HepG2 (cell line): ENCODE data around the gene ZNF446. TPM values are rescaled to one million over a fixed set of nuclear protein-coding genes. Genes with fewer than 3 reads are reported as not detected.

ENCODE experiments used
- FOSL1 ChIP-seq: sonication (generic); formaldehyde crosslinking; IDR thresholded peaks from 2 replicates; pipeline ENCODE4 v1.9.0; 2021; ENCODE audit warnings: missing genetic modification reagents, borderline replicate concordance
- GPN1 ChIP-seq: sonication (generic); formaldehyde crosslinking; IDR thresholded peaks from 2 replicates; pipeline ENCODE4 v1.5.1; 2020; ENCODE audit warnings: missing genetic modification reagents, borderline replicate concordance
- KDM5B ChIP-seq: sonication (generic); formaldehyde crosslinking; IDR thresholded peaks from 2 replicates; pipeline ENCODE4 v1.4.0; 2020; ENCODE audit warnings: missing genetic modification reagents, mild to moderate bottlenecking, borderline replicate concordance
- MXD4 ChIP-seq: IDR thresholded peaks from 2 replicates; pipeline ENCODE4 v1.6.1; 2016; ENCODE audit warnings: mild to moderate bottlenecking, missing biosample characterization, missing genetic modification reagents
- NCOA2 ChIP-seq: sonication (generic); formaldehyde crosslinking; IDR thresholded peaks from 2 replicates; pipeline ENCODE4 v1.8.0; 2022; ENCODE audit warnings: inconsistent platforms
- NFATC3 ChIP-seq: sonication (generic); formaldehyde crosslinking; IDR thresholded peaks from 2 replicates; pipeline ENCODE4 v1.5.1; 2020; ENCODE audit warnings: mild to moderate bottlenecking, missing genetic modification reagents
- PLRG1 ChIP-seq: fragments of 450-650 bp; conservative IDR thresholded peaks from 2 replicates; pipeline ENCODE4 v1.6.1; 2016
- RARA ChIP-seq: IDR thresholded peaks from 2 replicates; pipeline ENCODE4 v1.6.1; 2016; ENCODE audit warnings: missing genetic modification reagents, missing compliant biosample characterization
- SRF ChIP-seq: IDR thresholded peaks from 2 replicates; pipeline ENCODE4 v1.6.1; 2011; ENCODE audit warnings: mild to moderate bottlenecking, low read depth, low read length, moderate library complexity
- TEAD3 ChIP-seq: optimal IDR thresholded peaks from 2 replicates; pipeline ENCODE3; 2016; ENCODE audit warnings: borderline replicate concordance
- ZC3H13 ChIP-seq: sonication (generic); formaldehyde crosslinking; IDR thresholded peaks from 2 replicates; pipeline ENCODE4 v1.8.1; 2023; ENCODE audit warnings: mild to moderate bottlenecking, missing genetic modification reagents, moderate library complexity
- ZFAT ChIP-seq: sonication (generic); formaldehyde crosslinking; conservative IDR thresholded peaks from 2 replicates; pipeline ENCODE4 v1.8.1; 2023; ENCODE audit warnings: missing genetic modification reagents, inconsistent platforms
- ZNF235 ChIP-seq: sonication (generic); formaldehyde crosslinking; IDR thresholded peaks from 2 replicates; pipeline ENCODE4 v1.8.1; 2023; ENCODE audit warnings: mild to moderate bottlenecking, missing genetic modification reagents, borderline replicate concordance
- ZNF260 ChIP-seq: sonication (generic); formaldehyde crosslinking; IDR thresholded peaks from 2 replicates; pipeline ENCODE4 v1.4.0; 2020; ENCODE audit warnings: missing genetic modification reagents, low read depth, mild to moderate bottlenecking, borderline replicate concordance
- ZNF3 ChIP-seq: IDR thresholded peaks from 2 replicates; pipeline ENCODE4 v1.7.0; 2017; ENCODE audit warnings: inconsistent platforms
- ZNF33A ChIP-seq: sonication (generic); formaldehyde crosslinking; IDR thresholded peaks from 2 replicates; pipeline ENCODE4 v1.5.1; 2020; ENCODE audit warnings: missing genetic modification reagents, mild to moderate bottlenecking, moderate library complexity, borderline replicate concordance
- ZNF451 ChIP-seq: sonication (generic); formaldehyde crosslinking; IDR thresholded peaks from 2 replicates; pipeline ENCODE4 v1.5.0; 2020; ENCODE audit warnings: mild to moderate bottlenecking, missing genetic modification reagents
- polyA plus RNA-seq, 8 experiments: library from polyadenylated mRNA; depleted of rRNA in 3 of 8; stranded (reverse) in 7 of 8; unstranded in 1 of 8; fragments of >200 nt; fragmentation: Illumina TruSeq in 4 of 8; extraction: Trizol in 4 of 8; gene quantifications; 2 replicates each; pipeline versions ENCODE4 v1.2.1 to v1.2.3, GENCODE V29; 2011 to 2016; ENCODE audit warnings: low read depth in 4 of 8, missing spikeins in 1 of 8, mixed read lengths in 1 of 8; ENCODE audit not compliant: insufficient read depth in 1 of 8
- total RNA-seq, 5 experiments: library from RNA; depleted of rRNA; stranded (reverse); fragments of >200 nt; fragmentation: Illumina TruSeq; extraction: Trizol; gene quantifications; 2 replicates each; pipeline ENCODE4 v1.2.3, GENCODE V29; 2016; ENCODE audit warnings: low read depth in 1 of 5
- TF ChIP-seq, protein P1 (sequence below): conservative IDR thresholded peaks from 2 replicates; pipeline ENCODE4 v1.6.1; 2018; ENCODE audit warnings: missing genetic modification reagents
- TF ChIP-seq, protein P2 (sequence below): sonication (generic); formaldehyde crosslinking; IDR thresholded peaks from 2 replicates; pipeline ENCODE4 v1.5.0; 2020; ENCODE audit warnings: missing genetic modification reagents
- TF ChIP-seq, protein P3 (sequence below): sonication (generic); formaldehyde crosslinking; IDR thresholded peaks from 2 replicates; pipeline ENCODE4 v1.4.0; 2020; ENCODE audit warnings: missing genetic modification reagents
- TF ChIP-seq, protein P4 (sequence below): sonication (generic); formaldehyde crosslinking; IDR thresholded peaks from 2 replicates; pipeline ENCODE4 v1.4.0; 2020; ENCODE audit warnings: missing genetic modification reagents
- TF ChIP-seq, protein P5 (sequence below): sonication (generic); formaldehyde crosslinking; IDR thresholded peaks from 2 replicates; pipeline ENCODE4 v1.4.0; 2020; ENCODE audit warnings: mild to moderate bottlenecking, missing genetic modification reagents

The ZNF446 gene
- total and polyA plus RNA-seq, 2 of the 13 experiments (the other 11 are each of a cell fraction or from before 2014, with no cell fraction given): 3.0 to 3.6 TPM

DNA sequence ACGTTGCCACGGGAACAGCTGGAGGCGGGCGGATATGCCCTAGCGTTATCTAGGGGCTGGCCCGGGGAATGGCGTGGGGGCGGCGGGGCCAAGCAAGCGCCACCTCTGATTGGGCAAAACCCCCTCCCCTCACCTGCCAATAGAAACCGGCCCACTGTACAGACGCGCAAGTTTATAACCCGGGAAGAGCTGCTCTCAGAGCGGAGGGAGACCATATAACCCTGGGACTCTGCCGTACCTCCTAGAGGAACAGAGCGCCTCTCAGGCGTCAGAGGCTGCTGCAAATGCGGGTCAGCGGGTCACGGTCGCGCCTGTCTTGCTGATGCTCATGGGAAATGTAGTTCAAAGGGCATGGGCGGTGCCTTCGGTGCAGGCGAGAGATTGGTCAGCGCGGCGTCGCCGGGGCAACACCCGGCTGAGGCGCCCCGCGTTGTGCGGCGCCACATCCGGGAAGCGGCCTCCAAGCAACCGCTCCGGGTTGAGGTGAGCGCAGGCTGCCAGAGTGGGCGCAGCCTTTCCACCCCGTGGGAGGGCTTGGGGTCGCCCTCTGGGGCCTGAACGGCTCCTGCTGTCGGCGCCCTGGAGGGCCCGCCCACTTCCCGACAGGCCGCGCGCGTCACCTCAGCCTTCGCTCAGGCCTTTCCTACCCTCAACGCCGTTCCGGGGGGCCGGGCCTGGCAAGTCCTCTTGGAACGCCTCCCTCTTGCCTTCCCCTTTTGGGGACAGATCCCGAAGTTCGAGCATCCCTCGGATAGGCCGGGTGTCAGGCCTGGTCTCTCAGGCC lies at the start of gene ZNF446 (continued):
- TF ChIP-seq ZNF235 (CRISPR knock-in tag): no peak
- no peak for TF ChIP-seq TEAD3 (CRISPR knock-in tag)
- no peak for TF ChIP-seq GPN1 (CRISPR knock-in tag)
- TF ChIP-seq PLRG1: no peak
- TF ChIP-seq, protein P1, sequence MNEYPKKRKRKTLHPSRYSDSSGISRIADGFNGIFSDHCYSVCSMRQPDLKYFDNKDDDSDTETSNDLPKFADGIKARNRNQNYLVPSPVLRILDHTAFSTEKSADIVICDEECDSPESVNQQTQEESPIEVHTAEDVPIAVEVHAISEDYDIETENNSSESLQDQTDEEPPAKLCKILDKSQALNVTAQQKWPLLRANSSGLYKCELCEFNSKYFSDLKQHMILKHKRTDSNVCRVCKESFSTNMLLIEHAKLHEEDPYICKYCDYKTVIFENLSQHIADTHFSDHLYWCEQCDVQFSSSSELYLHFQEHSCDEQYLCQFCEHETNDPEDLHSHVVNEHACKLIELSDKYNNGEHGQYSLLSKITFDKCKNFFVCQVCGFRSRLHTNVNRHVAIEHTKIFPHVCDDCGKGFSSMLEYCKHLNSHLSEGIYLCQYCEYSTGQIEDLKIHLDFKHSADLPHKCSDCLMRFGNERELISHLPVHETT (CRISPR knock-in tag): no peak
- peak; percentile 87; the same call in 1 of the 2 replicates for TF ChIP-seq MXD4
- TF ChIP-seq ZC3H13: peak; percentile 92
- TF ChIP-seq RARA (CRISPR knock-in tag): peak; percentile 75
- TF ChIP-seq KDM5B (CRISPR knock-in tag): 0 out of 2 replicates have a peak, but pooled peaks have one; percentile 17
- TF ChIP-seq NCOA2 (CRISPR knock-in tag): no peak
- TF ChIP-seq FOSL1: no peak
- TF ChIP-seq ZFAT (CRISPR knock-in tag): no peak
- TF ChIP-seq, protein P2, sequence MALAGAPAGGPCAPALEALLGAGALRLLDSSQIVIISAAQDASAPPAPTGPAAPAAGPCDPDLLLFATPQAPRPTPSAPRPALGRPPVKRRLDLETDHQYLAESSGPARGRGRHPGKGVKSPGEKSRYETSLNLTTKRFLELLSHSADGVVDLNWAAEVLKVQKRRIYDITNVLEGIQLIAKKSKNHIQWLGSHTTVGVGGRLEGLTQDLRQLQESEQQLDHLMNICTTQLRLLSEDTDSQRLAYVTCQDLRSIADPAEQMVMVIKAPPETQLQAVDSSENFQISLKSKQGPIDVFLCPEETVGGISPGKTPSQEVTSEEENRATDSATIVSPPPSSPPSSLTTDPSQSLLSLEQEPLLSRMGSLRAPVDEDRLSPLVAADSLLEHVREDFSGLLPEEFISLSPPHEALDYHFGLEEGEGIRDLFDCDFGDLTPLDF (CRISPR knock-in tag): peak; percentile 82
- TF ChIP-seq NFATC3: 0 out of 2 replicates have a peak, but pooled peaks have one; percentile 83
- no peak for TF ChIP-seq ZNF260
- TF ChIP-seq, protein P3, sequence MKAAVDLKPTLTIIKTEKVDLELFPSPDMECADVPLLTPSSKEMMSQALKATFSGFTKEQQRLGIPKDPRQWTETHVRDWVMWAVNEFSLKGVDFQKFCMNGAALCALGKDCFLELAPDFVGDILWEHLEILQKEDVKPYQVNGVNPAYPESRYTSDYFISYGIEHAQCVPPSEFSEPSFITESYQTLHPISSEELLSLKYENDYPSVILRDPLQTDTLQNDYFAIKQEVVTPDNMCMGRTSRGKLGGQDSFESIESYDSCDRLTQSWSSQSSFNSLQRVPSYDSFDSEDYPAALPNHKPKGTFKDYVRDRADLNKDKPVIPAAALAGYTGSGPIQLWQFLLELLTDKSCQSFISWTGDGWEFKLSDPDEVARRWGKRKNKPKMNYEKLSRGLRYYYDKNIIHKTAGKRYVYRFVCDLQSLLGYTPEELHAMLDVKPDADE (CRISPR knock-in tag): no peak
- no peak for TF ChIP-seq SRF
- TF ChIP-seq ZNF33A (CRISPR knock-in tag): no peak
- TF ChIP-seq ZNF451 (CRISPR knock-in tag): no peak
- TF ChIP-seq, protein P4, sequence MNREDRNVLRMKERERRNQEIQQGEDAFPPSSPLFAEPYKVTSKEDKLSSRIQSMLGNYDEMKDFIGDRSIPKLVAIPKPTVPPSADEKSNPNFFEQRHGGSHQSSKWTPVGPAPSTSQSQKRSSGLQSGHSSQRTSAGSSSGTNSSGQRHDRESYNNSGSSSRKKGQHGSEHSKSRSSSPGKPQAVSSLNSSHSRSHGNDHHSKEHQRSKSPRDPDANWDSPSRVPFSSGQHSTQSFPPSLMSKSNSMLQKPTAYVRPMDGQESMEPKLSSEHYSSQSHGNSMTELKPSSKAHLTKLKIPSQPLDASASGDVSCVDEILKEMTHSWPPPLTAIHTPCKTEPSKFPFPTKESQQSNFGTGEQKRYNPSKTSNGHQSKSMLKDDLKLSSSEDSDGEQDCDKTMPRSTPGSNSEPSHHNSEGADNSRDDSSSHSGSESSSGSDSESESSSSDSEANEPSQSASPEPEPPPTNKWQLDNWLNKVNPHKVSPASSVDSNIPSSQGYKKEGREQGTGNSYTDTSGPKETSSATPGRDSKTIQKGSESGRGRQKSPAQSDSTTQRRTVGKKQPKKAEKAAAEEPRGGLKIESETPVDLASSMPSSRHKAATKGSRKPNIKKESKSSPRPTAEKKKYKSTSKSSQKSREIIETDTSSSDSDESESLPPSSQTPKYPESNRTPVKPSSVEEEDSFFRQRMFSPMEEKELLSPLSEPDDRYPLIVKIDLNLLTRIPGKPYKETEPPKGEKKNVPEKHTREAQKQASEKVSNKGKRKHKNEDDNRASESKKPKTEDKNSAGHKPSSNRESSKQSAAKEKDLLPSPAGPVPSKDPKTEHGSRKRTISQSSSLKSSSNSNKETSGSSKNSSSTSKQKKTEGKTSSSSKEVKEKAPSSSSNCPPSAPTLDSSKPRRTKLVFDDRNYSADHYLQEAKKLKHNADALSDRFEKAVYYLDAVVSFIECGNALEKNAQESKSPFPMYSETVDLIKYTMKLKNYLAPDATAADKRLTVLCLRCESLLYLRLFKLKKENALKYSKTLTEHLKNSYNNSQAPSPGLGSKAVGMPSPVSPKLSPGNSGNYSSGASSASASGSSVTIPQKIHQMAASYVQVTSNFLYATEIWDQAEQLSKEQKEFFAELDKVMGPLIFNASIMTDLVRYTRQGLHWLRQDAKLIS: no peak
- no peak; the same call in 1 of the 2 replicates for TF ChIP-seq ZNF3 (CRISPR knock-in tag)
- TF ChIP-seq, protein P5, sequence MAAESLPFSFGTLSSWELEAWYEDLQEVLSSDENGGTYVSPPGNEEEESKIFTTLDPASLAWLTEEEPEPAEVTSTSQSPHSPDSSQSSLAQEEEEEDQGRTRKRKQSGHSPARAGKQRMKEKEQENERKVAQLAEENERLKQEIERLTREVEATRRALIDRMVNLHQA (CRISPR knock-in tag): no peak
